Stimulated activated CD8-positive, alpha-beta memory T cell treated with anti-CD3 and anti-CD28 coated beads, Interleukin-15, amount 100 ng/mL, for 1 hour (primary cell): ENCODE data around the gene ZNF441.
"Not testable (repeated sequence)": the region's sequence is repeated elsewhere in the genome, so short reads cannot be mapped to it uniquely, and the experiment has no call there.

Experiments
- DNase-seq: peaks from one replicate; pipeline ENCODE4 v3.0.0-alpha.2; 2020; ENCODE audit warnings: low read depth

ZNF441 gene

GRCh38 chr19:11766597-11767591 is at the start of gene ZNF441:
TSS of gene ZNF441 (plus strand) at chr19:11767000. CDS start at chr19:11767194, 194 bp downstream.
- peak; percentile 90 for DNase-seq

- DNase-seq, result no peak
Measured at GRCh38 chr19:11721681-11722080, 45.1 kb upstream of the ZNF441 start.

DNA sequence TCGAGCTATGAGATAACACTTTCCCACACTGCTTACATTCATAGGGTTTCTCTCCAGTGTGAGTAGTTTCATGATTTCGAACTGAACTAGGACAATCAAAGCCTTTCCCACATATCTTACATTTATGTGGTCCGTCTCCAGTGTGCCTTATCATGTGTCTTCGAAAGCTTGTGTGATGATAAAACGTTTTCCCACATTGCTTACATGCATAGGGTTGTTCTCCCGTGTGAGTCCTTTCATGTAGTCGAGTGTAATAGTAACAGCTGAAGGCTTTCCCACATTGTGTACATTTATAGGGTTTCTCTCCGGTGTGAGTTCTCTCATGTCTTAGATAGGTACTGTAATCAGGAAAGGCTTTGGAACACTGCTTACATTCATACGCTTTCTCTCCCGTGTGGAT is 44.4 kb upstream of the ZNF441 start:
- no peak for DNase-seq

- DNase-seq, result no peak
Measured at GRCh38 chr19:11729586-11729985, 37.2 kb upstream of the ZNF441 start.

- no peak for DNase-seq
Measured at GRCh38 chr19:11735375-11735774, 31.4 kb upstream of the ZNF441 start.

DNA sequence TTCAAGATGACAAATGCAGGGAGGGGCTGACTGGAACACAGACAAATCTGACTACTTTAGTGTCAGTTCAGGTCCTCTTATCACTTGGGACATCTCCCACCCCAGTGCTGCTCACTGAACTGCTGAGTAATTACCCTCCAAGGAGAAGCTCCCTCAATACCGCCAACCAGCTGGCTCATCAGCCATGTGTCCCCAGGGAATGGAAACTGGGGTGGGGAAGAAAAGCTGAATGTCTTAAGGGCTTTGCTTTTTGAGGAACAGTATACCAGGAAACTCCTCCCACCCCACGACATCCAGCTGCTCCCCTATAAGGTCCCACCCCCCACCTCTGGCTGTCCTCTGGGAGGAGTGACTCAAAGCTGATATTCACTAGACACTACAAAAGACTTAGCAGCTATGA is 30.1 kb upstream of the ZNF441 start:
- no peak for DNase-seq

DNA sequence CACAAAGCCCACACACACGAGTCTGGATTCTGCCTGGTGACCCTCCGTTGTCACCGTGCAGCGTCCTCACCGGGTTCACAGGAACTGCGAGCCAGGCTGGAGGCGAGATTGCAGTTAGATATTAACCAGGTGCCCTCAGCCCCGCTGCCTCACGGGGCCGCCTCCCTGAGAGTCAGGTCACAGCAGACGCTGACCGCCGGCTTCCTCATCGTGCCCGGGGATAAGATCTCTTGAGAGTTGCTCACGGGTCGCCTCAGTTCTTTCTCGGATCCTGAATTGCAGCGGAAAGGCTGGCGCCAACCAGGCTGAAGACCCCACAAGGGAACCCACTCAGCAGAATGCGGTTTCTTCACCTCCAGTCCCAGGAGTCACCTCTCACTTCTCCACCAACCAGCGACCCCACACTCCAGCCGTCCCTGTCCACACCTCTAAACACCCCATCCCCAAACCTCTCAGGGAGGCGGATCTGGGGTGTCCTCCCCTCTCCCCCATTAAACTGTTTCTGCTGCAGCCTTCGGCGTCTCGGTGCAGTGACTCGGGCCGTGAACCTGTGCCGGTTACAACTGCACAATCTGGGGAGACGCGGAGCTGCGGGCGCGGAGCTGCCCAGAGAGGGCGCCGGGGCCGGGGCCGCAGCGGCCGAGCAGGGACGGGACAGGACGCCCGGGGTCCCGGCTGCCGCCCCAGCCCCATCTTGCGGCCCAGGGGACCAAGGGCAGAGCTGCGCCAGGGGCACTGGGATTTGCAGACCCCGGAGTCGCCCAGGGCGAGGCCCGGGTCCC is 28.6 kb upstream of the ZNF441 start:
- peak; percentile 11 for DNase-seq

DNA sequence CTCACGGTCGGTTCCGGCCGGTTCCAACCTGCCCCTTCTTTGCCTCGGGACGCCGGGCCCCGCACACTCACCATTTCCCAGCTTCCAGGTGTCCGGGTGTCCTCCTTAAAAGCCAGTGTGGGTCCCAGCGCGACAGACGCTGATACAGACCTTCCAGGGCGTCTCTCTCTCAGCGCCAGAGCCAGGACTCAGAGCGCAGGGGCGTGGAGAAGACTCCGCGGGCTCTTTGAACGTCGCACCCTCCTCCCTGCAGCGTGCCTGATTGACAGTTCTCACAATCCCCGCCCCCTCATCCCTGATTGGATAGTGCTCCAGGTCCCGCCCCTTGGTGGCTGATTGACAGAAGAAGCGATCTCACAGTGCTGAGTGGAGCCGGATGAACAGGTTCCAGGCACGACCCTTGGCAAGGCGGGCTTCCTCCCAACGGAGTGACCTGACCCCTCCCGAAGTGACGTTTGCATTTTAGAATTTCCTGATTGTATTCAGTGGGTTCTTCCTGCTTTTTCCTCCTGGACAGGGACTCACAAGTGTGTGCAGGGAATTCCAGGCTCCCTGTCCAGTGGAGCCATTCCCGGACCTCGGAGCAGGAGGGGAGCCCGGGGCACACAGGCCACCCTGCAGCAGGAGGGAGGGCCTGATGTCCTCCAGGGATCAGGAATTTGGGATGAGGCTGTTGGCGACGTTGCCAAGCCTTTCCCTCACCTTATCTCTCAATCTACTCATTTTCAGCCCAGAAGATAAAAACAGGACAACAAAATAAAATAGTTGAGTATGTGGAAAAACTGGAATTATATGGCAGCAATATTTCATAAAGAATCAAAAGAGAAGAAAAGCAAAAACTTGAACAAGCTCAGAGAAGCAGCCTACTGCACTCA is 27.8 kb upstream of the ZNF441 start, which contains the start of gene ZNF823:
TSS of gene ZNF823 (minus strand) at position 201 of the 875 bp plus-strand sequence. CDS start at position 74, 127 bp downstream.
- peak; percentile 98 for DNase-seq

GRCh38 chr19:11745869-11746268 is 20.9 kb upstream of the ZNF441 start:
- DNase-seq, result no peak

DNA sequence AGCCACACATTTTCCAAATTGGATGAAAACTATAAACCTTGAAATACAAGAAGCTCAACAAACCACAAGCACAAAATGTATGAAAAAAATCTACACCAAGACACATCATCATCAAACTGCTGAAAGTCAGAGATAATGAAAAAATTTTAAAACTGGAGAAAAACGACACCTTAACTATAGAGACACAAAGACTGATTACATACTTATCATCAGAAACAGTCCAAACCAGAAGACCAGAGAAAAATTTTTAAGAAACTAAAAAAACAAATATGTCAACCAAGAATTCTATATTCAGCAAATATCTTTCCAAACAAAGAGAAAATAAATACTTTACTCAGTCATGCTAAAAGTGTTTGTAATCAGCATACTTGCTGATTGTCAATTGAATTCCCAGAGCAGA is 19.5 kb upstream of the ZNF441 start:
- DNase-seq, result no peak

DNA sequence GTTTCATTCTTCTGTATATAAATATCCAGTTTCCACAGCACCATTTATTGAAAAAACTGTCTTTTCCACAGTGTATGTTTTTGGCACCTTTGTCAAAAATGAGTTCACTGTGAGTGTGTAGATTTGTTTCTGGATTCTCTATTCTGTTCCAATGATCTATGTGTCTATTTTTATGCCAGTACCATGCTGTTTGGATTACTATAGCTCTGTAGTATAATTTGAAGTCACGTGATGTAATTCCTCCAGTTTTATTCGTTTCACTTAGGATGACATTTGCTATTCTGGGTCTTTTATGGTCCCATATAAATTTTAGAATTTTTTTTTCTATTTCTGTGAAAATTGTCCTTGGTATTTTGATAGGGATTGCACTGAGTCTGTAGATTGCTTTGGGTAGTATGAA is 17.0 kb upstream of the ZNF441 start:
- no peak for DNase-seq

DNA sequence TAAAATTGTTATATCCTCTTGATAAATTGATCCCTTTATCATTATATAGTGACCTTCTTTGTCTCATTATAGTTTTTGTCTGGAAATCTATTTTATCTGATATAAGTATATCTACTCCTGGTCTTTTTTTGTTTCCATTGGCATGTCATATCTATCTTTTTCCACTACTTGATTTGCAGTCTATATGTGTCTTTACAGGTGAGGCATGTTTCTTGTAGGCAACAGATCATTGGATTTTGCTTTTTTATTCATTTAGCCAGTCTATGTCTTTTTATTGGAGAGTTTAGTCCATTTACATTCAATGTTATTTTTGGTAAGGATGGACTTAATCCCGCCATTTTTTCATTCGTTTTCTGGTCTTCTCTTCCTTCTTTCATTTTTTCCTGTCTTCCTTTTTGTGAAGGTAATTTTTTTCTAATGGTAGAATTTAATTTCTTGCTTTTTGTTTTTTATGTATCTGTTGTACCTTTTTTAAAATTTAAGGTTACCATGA is 14.5 kb upstream of the ZNF441 start:
- DNase-seq, result no peak

DNA sequence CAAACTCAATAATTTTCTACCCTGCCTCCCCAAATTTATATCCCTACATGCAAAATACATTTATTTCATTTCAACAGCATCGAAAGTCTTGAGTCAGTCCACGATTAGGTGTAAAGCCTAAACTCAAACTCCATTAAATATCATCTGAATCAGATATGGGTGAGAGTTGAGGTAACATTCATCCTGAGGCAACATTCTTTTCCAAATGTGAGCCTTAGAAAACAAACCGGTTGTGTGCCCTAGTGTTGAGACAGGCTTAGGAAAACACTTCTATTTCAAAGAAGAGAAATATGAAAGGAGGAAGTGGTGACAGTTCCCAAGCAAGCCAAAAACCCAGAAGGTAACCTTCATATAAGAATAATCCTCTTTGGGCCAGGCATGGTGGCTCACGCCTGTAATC is 12.1 kb upstream of the ZNF441 start:
- no peak for DNase-seq

DNA sequence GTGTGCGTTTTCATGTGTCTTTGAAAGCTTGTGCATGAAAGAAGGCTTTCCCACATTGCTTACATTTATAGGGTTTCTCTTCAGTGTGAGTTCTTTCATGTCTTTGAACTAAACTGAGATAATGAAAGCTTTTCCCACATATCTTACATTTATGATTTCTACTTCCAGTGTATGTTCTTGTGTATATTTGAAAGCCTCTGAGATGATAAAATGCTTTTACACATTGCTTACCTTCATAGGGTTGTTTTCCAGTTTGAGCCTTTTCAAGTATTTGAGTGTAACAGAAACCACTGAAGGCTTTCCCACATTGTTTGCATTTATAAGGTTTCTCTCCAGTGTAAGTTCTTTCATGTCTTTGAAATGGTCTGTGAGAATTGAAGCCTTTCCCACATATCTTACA is 9.8 kb upstream of the ZNF441 start:
- DNase-seq, result no peak

- DNase-seq, result no peak
Measured at GRCh38 chr19:11759805-11760204, 7.0 kb upstream of the ZNF441 start.

DNA sequence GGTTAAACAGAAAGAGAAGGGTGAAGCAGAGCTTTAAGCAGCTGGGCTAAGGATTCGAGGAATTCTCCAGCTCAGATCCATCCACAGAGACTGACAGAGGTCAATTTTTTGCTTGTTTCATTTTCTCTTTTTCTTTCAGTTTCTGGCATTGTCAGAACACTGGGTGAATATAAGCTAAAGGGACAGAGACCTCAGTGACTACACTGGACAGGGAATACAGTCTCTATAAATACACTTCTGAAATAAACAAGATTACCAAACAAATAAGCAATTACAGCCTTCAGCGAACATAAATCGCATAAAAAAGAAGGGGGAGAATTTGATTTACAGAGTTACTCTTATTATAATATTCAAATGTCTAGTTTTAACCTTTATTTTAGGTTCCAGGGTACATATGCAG is 3.7 kb upstream of the ZNF441 start:
- DNase-seq, result no peak

DNA sequence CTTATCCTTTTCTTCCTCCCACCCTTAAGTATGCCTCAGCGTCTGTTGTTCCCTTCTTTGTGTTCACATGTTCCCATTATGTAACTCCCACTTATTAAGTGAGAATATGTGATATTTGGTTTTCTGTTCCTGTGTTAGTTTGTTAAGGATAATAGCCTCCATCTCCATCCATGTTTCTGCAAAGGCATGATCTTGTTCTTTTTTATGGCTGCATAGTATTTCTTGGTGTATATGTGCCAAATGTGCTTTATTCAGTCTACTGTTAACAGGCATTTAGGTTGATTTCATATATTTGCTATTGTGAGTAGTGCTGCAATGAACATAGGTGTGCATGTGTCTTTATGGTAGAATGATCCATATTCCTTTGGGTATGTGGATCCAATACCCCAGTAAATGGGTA is 3.2 kb upstream of the ZNF441 start:
- no peak for DNase-seq

GRCh38 chr19:11767633-11768133 is 883 bp downstream of the ZNF441 start:
- no peak for DNase-seq

GRCh38 chr19:11769995-11770394 is 3.2 kb downstream of the ZNF441 start:
- no peak for DNase-seq

GRCh38 chr19:11771520-11771919 is 4.7 kb downstream of the ZNF441 start:
- not testable (repeated sequence) for DNase-seq

GRCh38 chr19:11776669-11777068 is 9.9 kb downstream of the ZNF441 start:
- not testable (repeated sequence) for DNase-seq
